Endothelial cell of umbilical vein (primary cell): ENCODE measurements around the gene MRAS. TPM values are rescaled to one million over a fixed set of nuclear protein-coding genes. Genes with fewer than 3 reads are reported as not detected.

Source experiments
- BruUV-seq: library from RNA; stranded (reverse); fragments of 400-500 nt; replicated peaks from 2 replicates; lab custom pipeline; 2021; lab: Mats Ljungman, UMichigan
- CTCF ChIA-PET: fragments of 300-600, 350-600 bp; sonication (Branson Sonifier 250); formaldehyde crosslinking; loops from one replicate; lab custom pipeline; 2021; ENCODE audit warnings: antibody characterized with exemption, inconsistent platforms; lab: Charles Lee
- POLR2A ChIA-PET: fragments of 300-600, 350-600 bp; sonication (Branson Sonifier 250); formaldehyde crosslinking; loops from one replicate; lab custom pipeline; 2021; ENCODE audit warnings: antibody characterized with exemption, inconsistent platforms; lab: Charles Lee
- DNase-seq: peaks from one replicate; pipeline ENCODE4 v3.0.0-alpha.2; 2011; ENCODE audit warnings: low read depth, low spot score
- FAIRE-seq: peaks from 2 replicates; lab custom pipeline; 2011; peaks lifted over from hg19 to GRCh38; lab: Jason Lieb, UNC
- H2AFZ ChIP-seq: 2 replicates; pipeline ENCODE4 v1.6.0; 2012; ENCODE audit warnings: low read depth, low read length, control low read depth, inconsistent platforms
- H3K27ac ChIP-seq: 2 replicates; pipeline ENCODE4 v1.5.1; 2011; ENCODE audit warnings: low read depth, mild to moderate bottlenecking, control low read depth, low read length, moderate library complexity; ENCODE audit not compliant: insufficient read depth
- H3K27me3 ChIP-seq, 2 experiments: 2 replicates each; pipeline versions ENCODE4 v1.6.0 to v1.6.1; 2011; ENCODE audit warnings: low read length in 2 of 2, mixed read lengths in 1 of 2; ENCODE audit not compliant: control insufficient read depth in 2 of 2, insufficient read depth in 2 of 2
- H3K36me3 ChIP-seq, 2 experiments: 2 replicates in 1 of 2; 3 replicates in 1 of 2; pipeline ENCODE4 v1.5.1; 2011; ENCODE audit warnings: low read length in 2 of 2, mild to moderate bottlenecking in 1 of 2, moderate library complexity in 1 of 2; ENCODE audit not compliant: control insufficient read depth in 2 of 2, insufficient read depth in 2 of 2; ENCODE audit errors: extremely low read depth in 1 of 2
- H3K4me1 ChIP-seq: 3 replicates; pipeline ENCODE4 v1.5.1; 2011; ENCODE audit warnings: mild to moderate bottlenecking, low read length; ENCODE audit not compliant: control insufficient read depth, insufficient read depth; ENCODE audit errors: extremely low read depth
- H3K4me2 ChIP-seq: 2 replicates; pipeline ENCODE4 v1.6.1; 2011; ENCODE audit warnings: low read length, control low read depth, mixed read lengths; ENCODE audit not compliant: insufficient read depth
- H3K4me3 ChIP-seq, 3 experiments: fragments of 200-600 bp in 1 of 3; sonication (generic), shearing (Covaris generic) in 1 of 3; replicated peaks in 1 of 3; 2 replicates each; pipeline ENCODE4 v1.5.1; 2011 to 2016; ENCODE audit warnings: control low read depth in 3 of 3, low read length in 3 of 3, mild to moderate bottlenecking in 2 of 3, inconsistent platforms in 1 of 3, low read depth in 1 of 3, moderate library complexity in 1 of 3; ENCODE audit not compliant: insufficient read depth in 1 of 3
- H3K79me2 ChIP-seq: 2 replicates; pipeline ENCODE4 v1.6.0; 2012; ENCODE audit warnings: low read length, inconsistent platforms; ENCODE audit not compliant: control insufficient read depth, insufficient read depth
- H3K9ac ChIP-seq: replicated peaks from 2 replicates; pipeline ENCODE3; 2011; ENCODE audit warnings: low read length, control low read depth; ENCODE audit not compliant: insufficient read depth; ENCODE audit errors: extremely low read depth
- H3K9me1 ChIP-seq: replicated peaks from 3 replicates; pipeline ENCODE4 v1.6.0; 2011; ENCODE audit warnings: mild to moderate bottlenecking, low read length; ENCODE audit not compliant: control insufficient read depth, insufficient read depth; ENCODE audit errors: extremely low read depth
- H3K9me3 ChIP-seq: replicated peaks from 2 replicates; pipeline ENCODE4 v1.5.1; 2012; ENCODE audit warnings: low read length, inconsistent platforms; ENCODE audit not compliant: control insufficient read depth, insufficient read depth
- H4K20me1 ChIP-seq: replicated peaks from 2 replicates; pipeline ENCODE3; 2011; ENCODE audit warnings: mild to moderate bottlenecking, low read length; ENCODE audit not compliant: control insufficient read depth, insufficient read depth; ENCODE audit errors: extremely low read depth
- CTCF ChIP-seq, 2 donors: IDR thresholded peaks; 1 replicate in 1 of 2; 2 replicates in 1 of 2; pipeline ENCODE4 v1.5.1; 2011; ENCODE audit warnings: low read length in 2 of 2, mild to moderate bottlenecking in 2 of 2, moderate library complexity in 2 of 2, control low read depth in 1 of 2, inconsistent platforms in 1 of 2, low read depth in 1 of 2; ENCODE audit not compliant: insufficient read depth in 1 of 2; ENCODE audit errors: extremely low read depth in 1 of 2
- EZH2 ChIP-seq: IDR thresholded peaks from 2 replicates; pipeline ENCODE4 v1.6.1; 2012; ENCODE audit warnings: borderline replicate concordance, low read depth, mild to moderate bottlenecking, moderate library complexity, low read length, inconsistent platforms; ENCODE audit not compliant: severe bottlenecking
- FOS ChIP-seq: IDR thresholded peaks from 2 replicates; pipeline ENCODE4 v1.6.1; 2011; ENCODE audit warnings: mild to moderate bottlenecking, low read length, moderate library complexity, borderline replicate concordance; ENCODE audit not compliant: insufficient read depth
- GATA2 ChIP-seq: IDR thresholded peaks from 2 replicates; pipeline ENCODE4 v1.7.0; 2011; ENCODE audit warnings: low read depth, mild to moderate bottlenecking, moderate library complexity, mixed read lengths, low read length; ENCODE audit not compliant: insufficient read length, insufficient read depth
- JUN ChIP-seq: IDR thresholded peaks from 2 replicates; pipeline ENCODE4 v1.6.1; 2011; ENCODE audit warnings: borderline replicate concordance, low read depth; ENCODE audit not compliant: insufficient read length, insufficient read depth
- MAX ChIP-seq: IDR thresholded peaks from 2 replicates; pipeline ENCODE4 v1.6.1; 2011; ENCODE audit not compliant: insufficient read depth, insufficient read length
- MYC ChIP-seq: IDR thresholded peaks from one replicate; pipeline ENCODE4 v1.6.1; 2011; ENCODE audit warnings: mild to moderate bottlenecking, low read depth, low read length
- POLR2A ChIP-seq: IDR thresholded peaks from 2 replicates; pipeline ENCODE4 v1.6.1; 2012; ENCODE audit warnings: low read depth, mild to moderate bottlenecking, control low read depth, low read length
- POLR2AphosphoS5 ChIP-seq: IDR thresholded peaks from 2 replicates; pipeline ENCODE4 v1.6.1; 2012; ENCODE audit warnings: low read depth, mild to moderate bottlenecking, control low read depth, low read length, moderate library complexity; ENCODE audit not compliant: insufficient read depth
- dilution Hi-C: fragments of 300-500 bp; cut with MboI; formaldehyde crosslinking; loops from one replicate; pipeline ENCODE4 v1.15.0; 2019; ENCODE audit warnings: low sequenced_read_pairs; ENCODE audit not compliant: extremely low pct_ligation_motif_present
- intact Hi-C: fragments of 100-400 bp; cut with micrococcal nuclease; formaldehyde crosslinking; loops from one replicate; pipeline ENCODE4 v1.10.0; 2022
- polyA plus RNA-seq, 4 experiments: library from polyadenylated mRNA; depleted of rRNA in 3 of 4; stranded (reverse) in 3 of 4; unstranded in 1 of 4; fragments of >200 nt; gene quantifications; 2 replicates each; pipeline versions ENCODE4 v1.2.1 to v1.2.3, GENCODE V29; 2011 to 2012; ENCODE audit warnings: missing spikeins in 1 of 4
- total RNA-seq: library from RNA; stranded (reverse); gene quantifications from 2 replicates; pipeline ENCODE4 v1.2.3, GENCODE V29; 2021

MRAS gene
- total and polyA plus RNA-seq, 2 donors (not counting 3 experiments of a cell fraction or from before 2014, with no cell fraction given), result 14.6 to 16.5 TPM

DNA sequence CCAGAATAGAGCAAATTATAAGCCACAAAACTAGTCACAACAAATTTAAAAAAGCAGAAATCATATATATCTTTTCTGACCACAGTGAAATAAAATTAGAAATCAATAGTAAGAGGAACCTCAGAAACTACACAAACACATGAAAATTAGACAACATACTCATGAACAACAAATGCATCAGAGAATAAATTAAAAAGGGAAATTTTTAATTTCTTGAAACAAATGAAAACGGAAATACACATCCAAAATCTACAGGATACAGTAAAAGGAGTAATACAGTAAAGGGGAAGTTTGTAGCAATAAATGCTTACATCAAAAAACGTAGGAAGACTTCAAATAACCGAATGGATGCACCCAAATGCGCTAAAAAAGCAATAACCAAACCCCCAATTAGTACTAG is 37.9 kb upstream of the MRAS start:
- Histone ChIP-seq H3K36me3 (no peaks in the 10 kb centered on the region), H3K27me3 (peaks cover 0 to 11% of the 10 kb centered on the region in 2 experiments), H3K4me2 (no peak overlapping the region), H3K9ac (no peak overlapping the region), H3K4me1 (peaks cover 4% of the 10 kb centered on the region), H3K79me2 (no peaks in the 10 kb centered on the region), H2AFZ (no peak overlapping the region), H3K9me1 (no peaks in the 10 kb centered on the region), H3K9me3 (no peaks in the 10 kb centered on the region), H3K27ac (no peak overlapping the region), H4K20me1 (no peaks in the 10 kb centered on the region), H3K4me3 (no peak overlapping the region)
- TF ChIP-seq MYC, result no peak
- TF ChIP-seq FOS, result no peak
- no peak for TF ChIP-seq MAX
- no peak for TF ChIP-seq POLR2AphosphoS5
- TF ChIP-seq CTCF (IDR thresholded peaks at IDR 0.05; ENCODE audit: extremely low read depth in 1 of 2, insufficient read depth in 1 of 2, low read depth in 1 of 2, low read length in 2 of 2), result no peak
- TF ChIP-seq POLR2A, result no peak
- TF ChIP-seq EZH2, result no peak
- TF ChIP-seq GATA2, result no peak
- no peak for TF ChIP-seq JUN
- ChIA-PET CTCF (no interaction called here), POLR2A (no interaction called here)
- FAIRE-seq (no peak), DNase-seq (no peak)
- no TSS peak for BruUV-seq
- intact Hi-C loops (no loop called here), dilution Hi-C loops (no loop called here)
